Liver (tissue), 3 donors: ENCODE measurements around the gene CFAP251.

Experiments used
- ATF3 ChIP-seq: IDR thresholded peaks from 2 replicates; pipeline ENCODE4 v1.6.1; 2016; ENCODE audit warnings: antibody characterized with exemption
- CTCF ChIP-seq: fragments of 150-350 bp; IDR thresholded peaks from 2 replicates; pipeline ENCODE4 v1.5.1; 2017; ENCODE audit warnings: improper control_type of control experiment, low read depth, low read length; ENCODE audit not compliant: missing input control
- FOXA1 ChIP-seq: IDR thresholded peaks from 2 replicates; pipeline ENCODE4 v1.6.1; 2016; ENCODE audit warnings: antibody characterized with exemption
- GABPA ChIP-seq, 2 donors: IDR thresholded peaks in 1 of 2; conservative IDR thresholded peaks in 1 of 2; 2 replicates each; pipeline ENCODE4 v1.6.1; 2016; ENCODE audit warnings: antibody characterized with exemption in 2 of 2, mild to moderate bottlenecking in 1 of 2, moderate library complexity in 1 of 2
- JUND ChIP-seq, 2 donors: IDR thresholded peaks; 2 replicates each; pipeline ENCODE4 v1.6.1; 2016; ENCODE audit warnings: antibody characterized with exemption in 2 of 2
- NR2F2 ChIP-seq: IDR thresholded peaks from 2 replicates; pipeline ENCODE4 v1.6.1; 2016; ENCODE audit warnings: antibody characterized with exemption
- RAD21 ChIP-seq, 2 donors: IDR thresholded peaks; 2 replicates each; pipeline ENCODE4 v1.6.1; 2016; ENCODE audit warnings: antibody characterized with exemption in 2 of 2, mild to moderate bottlenecking in 2 of 2
- REST ChIP-seq: IDR thresholded peaks from 2 replicates; pipeline ENCODE4 v1.6.1; 2016; ENCODE audit warnings: antibody characterized with exemption, mild to moderate bottlenecking
- TAF1 ChIP-seq: conservative IDR thresholded peaks from 2 replicates; pipeline ENCODE4 v1.6.1; 2016; ENCODE audit warnings: antibody characterized with exemption, mild to moderate bottlenecking
- donor health status: healthy.
- donor health status: healthy.

- TF ChIP-seq CTCF: no peak
- no peak for TF ChIP-seq GABPA (IDR thresholded peaks at IDR 0.05 in 1 of 2, conservative IDR thresholded peaks at IDR 0.05 in 1 of 2)
- TF ChIP-seq TAF1: no peak
- TF ChIP-seq RAD21 (IDR thresholded peaks at IDR 0.05): no peak
- no peak for TF ChIP-seq FOXA1
- no peak for TF ChIP-seq NR2F2
- TF ChIP-seq JUND (IDR thresholded peaks at IDR 0.05): no peak
- no peak for TF ChIP-seq REST
- TF ChIP-seq ATF3: no peak
Measured at GRCh38 chr12:121889274-121889624, 29.1 kb upstream of the CFAP251 start.
